WTC11 (cell line): ENCODE data around the gene SNAP25. TPM values are rescaled to one million over a fixed set of nuclear protein-coding genes. Genes with fewer than 3 reads are reported as not detected.

Experiments used
- ATAC-seq: fragments of 200-7000 bp; cut with Tn5 transposase; 2 replicates; pipeline ENCODE4 v1.10.0; 2021; ENCODE audit warnings: mild to moderate bottlenecking, moderate library complexity
- CTCF ChIA-PET: fragments of 300-600 bp; sonication (Branson Sonifier 250); formaldehyde crosslinking; loops from one replicate; lab custom pipeline; 2021; ENCODE audit warnings: antibody characterized with exemption; lab: Charles Lee
- POLR2A ChIA-PET: fragments of 350-600 bp; sonication (Branson Sonifier 250); formaldehyde crosslinking; loops from one replicate; lab custom pipeline; 2021; ENCODE audit warnings: antibody characterized with exemption; lab: Charles Lee
- DNase-seq: peaks from one replicate; pipeline ENCODE4 v3.0.0; 2021; ENCODE audit warnings: low spot score
- H3K27ac Mint-ChIP-seq: 2 replicates; pipeline ENCODE4 v1.8.0; 2021; ENCODE audit warnings: mixed read lengths
- H3K27me3 Mint-ChIP-seq: 2 replicates; pipeline ENCODE4 v1.8.0; 2021; ENCODE audit warnings: low read depth, mild to moderate bottlenecking, moderate library complexity, mixed read lengths
- H3K36me3 Mint-ChIP-seq: 2 replicates; pipeline ENCODE4 v1.8.0; 2021; ENCODE audit warnings: mixed read lengths
- H3K4me1 Mint-ChIP-seq: 2 replicates; pipeline ENCODE4 v1.8.0; 2022; ENCODE audit warnings: mixed read lengths
- H3K4me3 Mint-ChIP-seq: 2 replicates; pipeline ENCODE4 v1.8.0; 2021; ENCODE audit warnings: mild to moderate bottlenecking, moderate library complexity, mixed read lengths
- H3K9me3 Mint-ChIP-seq: 2 replicates; pipeline ENCODE4 v1.8.0; 2021; ENCODE audit warnings: mixed read lengths
- CBFB ChIP-seq: sonication (generic); formaldehyde crosslinking; IDR thresholded peaks from 2 replicates; pipeline ENCODE4 v1.8.1; 2022; ENCODE audit warnings: mild to moderate bottlenecking, low read depth, missing genetic modification reagents
- CDX4 ChIP-seq: fragments of 250-450 bp; sonication (Bioruptor Pico); IDR thresholded peaks from 2 replicates; pipeline ENCODE4 v1.9.0; 2021; ENCODE audit warnings: moderate library complexity, mild to moderate bottlenecking, inconsistent platforms, borderline replicate concordance
- ESRRA ChIP-seq: sonication (generic); formaldehyde crosslinking; IDR thresholded peaks from 2 replicates; pipeline ENCODE4 v1.8.1; 2022; ENCODE audit warnings: mild to moderate bottlenecking, missing genetic modification reagents, borderline replicate concordance
- GRHL2 ChIP-seq: fragments of 250-450 bp; sonication (Bioruptor Pico); IDR thresholded peaks from 2 replicates; pipeline ENCODE4 v1.8.0; 2022; ENCODE audit warnings: mild to moderate bottlenecking, moderate library complexity; ENCODE audit not compliant: insufficient replicate concordance, severe bottlenecking
- GTF2I ChIP-seq: fragments of 250-450 bp; sonication (Bioruptor Pico); conservative IDR thresholded peaks from 2 replicates; pipeline ENCODE4 v1.4.0; 2021; ENCODE audit warnings: mild to moderate bottlenecking
- JUN ChIP-seq: sonication (generic); formaldehyde crosslinking; IDR thresholded peaks from 2 replicates; pipeline ENCODE4 v1.8.0; 2023; ENCODE audit warnings: mild to moderate bottlenecking, missing genetic modification reagents
- KAT7 ChIP-seq: sonication (generic); formaldehyde crosslinking; IDR thresholded peaks from 2 replicates; pipeline ENCODE4 v1.8.1; 2023; ENCODE audit warnings: missing genetic modification reagents, mild to moderate bottlenecking, borderline replicate concordance
- MLX ChIP-seq: sonication (generic); formaldehyde crosslinking; IDR thresholded peaks from 2 replicates; pipeline ENCODE4 v1.8.1; 2023; ENCODE audit warnings: mild to moderate bottlenecking, missing genetic modification reagents, moderate library complexity
- MYBL2 ChIP-seq: sonication (generic); formaldehyde crosslinking; IDR thresholded peaks from 2 replicates; pipeline ENCODE4 v1.8.1; 2023; ENCODE audit warnings: mild to moderate bottlenecking, moderate library complexity, missing genetic modification reagents
- NR2C2 ChIP-seq: sonication (generic); formaldehyde crosslinking; IDR thresholded peaks from 2 replicates; pipeline ENCODE4 v1.8.0; 2022; ENCODE audit warnings: mild to moderate bottlenecking, missing genetic modification reagents
- USF2 ChIP-seq: sonication (generic); formaldehyde crosslinking; IDR thresholded peaks from 2 replicates; pipeline ENCODE4 v1.8.1; 2023; ENCODE audit warnings: mild to moderate bottlenecking, missing genetic modification reagents, moderate library complexity
- total RNA-seq: library from RNA; stranded (reverse); gene quantifications from 3 replicates; pipeline ENCODE4 v1.2.3, GENCODE V29; 2021
- TF ChIP-seq, protein P1 (sequence below): fragments of 250-450 bp; sonication (Bioruptor Pico); IDR thresholded peaks from 2 replicates; pipeline ENCODE4 v1.8.0; 2021; ENCODE audit warnings: mild to moderate bottlenecking
- TF ChIP-seq, protein P2 (sequence below): sonication (generic); formaldehyde crosslinking; IDR thresholded peaks from 2 replicates; pipeline ENCODE4 v1.8.1; 2022; ENCODE audit warnings: low read depth, missing genetic modification reagents, borderline replicate concordance
- TF ChIP-seq, protein P3 (sequence below): fragments of 250-450 bp; sonication (Bioruptor Pico); IDR thresholded peaks from 2 replicates; pipeline ENCODE4 v1.9.0; 2021; ENCODE audit warnings: mild to moderate bottlenecking, borderline replicate concordance
- TF ChIP-seq, protein P4 (sequence below): sonication (generic); formaldehyde crosslinking; IDR thresholded peaks from 2 replicates; pipeline ENCODE4 v1.8.1; 2022; ENCODE audit warnings: mild to moderate bottlenecking, missing genetic modification reagents, moderate library complexity, borderline replicate concordance
- TF ChIP-seq, protein P5 (sequence below): sonication (generic); formaldehyde crosslinking; IDR thresholded peaks from 2 replicates; pipeline ENCODE4 v1.8.1; 2023; ENCODE audit warnings: mild to moderate bottlenecking, missing genetic modification reagents
- TF ChIP-seq, protein P6 (sequence below): sonication (generic); formaldehyde crosslinking; IDR thresholded peaks from 2 replicates; pipeline ENCODE4 v1.8.1; 2022; ENCODE audit warnings: missing genetic modification reagents, borderline replicate concordance
- TF ChIP-seq, protein P7 (sequence below): sonication (generic); formaldehyde crosslinking; IDR thresholded peaks from 2 replicates; pipeline ENCODE4 v1.8.0; 2022; ENCODE audit warnings: mild to moderate bottlenecking, missing genetic modification reagents

The SNAP25 gene
- total RNA-seq, 1 experiment from 2014 or later = 0.72 TPM

GRCh38 chr20:10216146-10216791, 2.4 kb upstream of the SNAP25 start:
- Mint-ChIP-seq H3K27ac (no peak overlapping the region), H3K4me1 (peaks cover 15% of the 10 kb centered on the region), H3K36me3 (no peaks in the 10 kb centered on the region), H3K27me3 (peaks cover 43% of the 10 kb centered on the region), H3K9me3 (no peaks in the 10 kb centered on the region), H3K4me3 (peak overlapping the region; percentile 87)
- ChIA-PET CTCF (no interaction called here), POLR2A (no interaction called here)
- TF ChIP-seq NR2C2 (CRISPR knock-in tag) = no peak
- TF ChIP-seq, protein P1, sequence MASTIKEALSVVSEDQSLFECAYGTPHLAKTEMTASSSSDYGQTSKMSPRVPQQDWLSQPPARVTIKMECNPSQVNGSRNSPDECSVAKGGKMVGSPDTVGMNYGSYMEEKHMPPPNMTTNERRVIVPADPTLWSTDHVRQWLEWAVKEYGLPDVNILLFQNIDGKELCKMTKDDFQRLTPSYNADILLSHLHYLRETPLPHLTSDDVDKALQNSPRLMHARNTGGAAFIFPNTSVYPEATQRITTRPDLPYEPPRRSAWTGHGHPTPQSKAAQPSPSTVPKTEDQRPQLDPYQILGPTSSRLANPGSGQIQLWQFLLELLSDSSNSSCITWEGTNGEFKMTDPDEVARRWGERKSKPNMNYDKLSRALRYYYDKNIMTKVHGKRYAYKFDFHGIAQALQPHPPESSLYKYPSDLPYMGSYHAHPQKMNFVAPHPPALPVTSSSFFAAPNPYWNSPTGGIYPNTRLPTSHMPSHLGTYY (CRISPR knock-in tag) = no peak
- TF ChIP-seq JUN (CRISPR knock-in tag) = no peak
- TF ChIP-seq, protein P2, sequence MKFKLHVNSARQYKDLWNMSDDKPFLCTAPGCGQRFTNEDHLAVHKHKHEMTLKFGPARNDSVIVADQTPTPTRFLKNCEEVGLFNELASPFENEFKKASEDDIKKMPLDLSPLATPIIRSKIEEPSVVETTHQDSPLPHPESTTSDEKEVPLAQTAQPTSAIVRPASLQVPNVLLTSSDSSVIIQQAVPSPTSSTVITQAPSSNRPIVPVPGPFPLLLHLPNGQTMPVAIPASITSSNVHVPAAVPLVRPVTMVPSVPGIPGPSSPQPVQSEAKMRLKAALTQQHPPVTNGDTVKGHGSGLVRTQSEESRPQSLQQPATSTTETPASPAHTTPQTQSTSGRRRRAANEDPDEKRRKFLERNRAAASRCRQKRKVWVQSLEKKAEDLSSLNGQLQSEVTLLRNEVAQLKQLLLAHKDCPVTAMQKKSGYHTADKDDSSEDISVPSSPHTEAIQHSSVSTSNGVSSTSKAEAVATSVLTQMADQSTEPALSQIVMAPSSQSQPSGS (CRISPR knock-in tag) = no peak
- no peak for TF ChIP-seq MLX (CRISPR knock-in tag)
- no peak for TF ChIP-seq CDX4 (CRISPR knock-in tag)
- no peak for TF ChIP-seq GTF2I
- TF ChIP-seq CBFB (CRISPR knock-in tag) = no peak
- no peak for TF ChIP-seq MYBL2 (CRISPR knock-in tag)
- no peak for TF ChIP-seq KAT7 (CRISPR knock-in tag)
- TF ChIP-seq, protein P3, sequence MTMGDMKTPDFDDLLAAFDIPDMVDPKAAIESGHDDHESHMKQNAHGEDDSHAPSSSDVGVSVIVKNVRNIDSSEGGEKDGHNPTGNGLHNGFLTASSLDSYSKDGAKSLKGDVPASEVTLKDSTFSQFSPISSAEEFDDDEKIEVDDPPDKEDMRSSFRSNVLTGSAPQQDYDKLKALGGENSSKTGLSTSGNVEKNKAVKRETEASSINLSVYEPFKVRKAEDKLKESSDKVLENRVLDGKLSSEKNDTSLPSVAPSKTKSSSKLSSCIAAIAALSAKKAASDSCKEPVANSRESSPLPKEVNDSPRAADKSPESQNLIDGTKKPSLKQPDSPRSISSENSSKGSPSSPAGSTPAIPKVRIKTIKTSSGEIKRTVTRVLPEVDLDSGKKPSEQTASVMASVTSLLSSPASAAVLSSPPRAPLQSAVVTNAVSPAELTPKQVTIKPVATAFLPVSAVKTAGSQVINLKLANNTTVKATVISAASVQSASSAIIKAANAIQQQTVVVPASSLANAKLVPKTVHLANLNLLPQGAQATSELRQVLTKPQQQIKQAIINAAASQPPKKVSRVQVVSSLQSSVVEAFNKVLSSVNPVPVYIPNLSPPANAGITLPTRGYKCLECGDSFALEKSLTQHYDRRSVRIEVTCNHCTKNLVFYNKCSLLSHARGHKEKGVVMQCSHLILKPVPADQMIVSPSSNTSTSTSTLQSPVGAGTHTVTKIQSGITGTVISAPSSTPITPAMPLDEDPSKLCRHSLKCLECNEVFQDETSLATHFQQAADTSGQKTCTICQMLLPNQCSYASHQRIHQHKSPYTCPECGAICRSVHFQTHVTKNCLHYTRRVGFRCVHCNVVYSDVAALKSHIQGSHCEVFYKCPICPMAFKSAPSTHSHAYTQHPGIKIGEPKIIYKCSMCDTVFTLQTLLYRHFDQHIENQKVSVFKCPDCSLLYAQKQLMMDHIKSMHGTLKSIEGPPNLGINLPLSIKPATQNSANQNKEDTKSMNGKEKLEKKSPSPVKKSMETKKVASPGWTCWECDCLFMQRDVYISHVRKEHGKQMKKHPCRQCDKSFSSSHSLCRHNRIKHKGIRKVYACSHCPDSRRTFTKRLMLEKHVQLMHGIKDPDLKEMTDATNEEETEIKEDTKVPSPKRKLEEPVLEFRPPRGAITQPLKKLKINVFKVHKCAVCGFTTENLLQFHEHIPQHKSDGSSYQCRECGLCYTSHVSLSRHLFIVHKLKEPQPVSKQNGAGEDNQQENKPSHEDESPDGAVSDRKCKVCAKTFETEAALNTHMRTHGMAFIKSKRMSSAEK (CRISPR knock-in tag) = no peak
- TF ChIP-seq, protein P4, sequence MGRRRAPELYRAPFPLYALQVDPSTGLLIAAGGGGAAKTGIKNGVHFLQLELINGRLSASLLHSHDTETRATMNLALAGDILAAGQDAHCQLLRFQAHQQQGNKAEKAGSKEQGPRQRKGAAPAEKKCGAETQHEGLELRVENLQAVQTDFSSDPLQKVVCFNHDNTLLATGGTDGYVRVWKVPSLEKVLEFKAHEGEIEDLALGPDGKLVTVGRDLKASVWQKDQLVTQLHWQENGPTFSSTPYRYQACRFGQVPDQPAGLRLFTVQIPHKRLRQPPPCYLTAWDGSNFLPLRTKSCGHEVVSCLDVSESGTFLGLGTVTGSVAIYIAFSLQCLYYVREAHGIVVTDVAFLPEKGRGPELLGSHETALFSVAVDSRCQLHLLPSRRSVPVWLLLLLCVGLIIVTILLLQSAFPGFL = no peak
- TF ChIP-seq, protein P5, sequence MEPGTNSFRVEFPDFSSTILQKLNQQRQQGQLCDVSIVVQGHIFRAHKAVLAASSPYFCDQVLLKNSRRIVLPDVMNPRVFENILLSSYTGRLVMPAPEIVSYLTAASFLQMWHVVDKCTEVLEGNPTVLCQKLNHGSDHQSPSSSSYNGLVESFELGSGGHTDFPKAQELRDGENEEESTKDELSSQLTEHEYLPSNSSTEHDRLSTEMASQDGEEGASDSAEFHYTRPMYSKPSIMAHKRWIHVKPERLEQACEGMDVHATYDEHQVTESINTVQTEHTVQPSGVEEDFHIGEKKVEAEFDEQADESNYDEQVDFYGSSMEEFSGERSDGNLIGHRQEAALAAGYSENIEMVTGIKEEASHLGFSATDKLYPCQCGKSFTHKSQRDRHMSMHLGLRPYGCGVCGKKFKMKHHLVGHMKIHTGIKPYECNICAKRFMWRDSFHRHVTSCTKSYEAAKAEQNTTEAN (CRISPR knock-in tag) = no peak
- TF ChIP-seq, protein P6, sequence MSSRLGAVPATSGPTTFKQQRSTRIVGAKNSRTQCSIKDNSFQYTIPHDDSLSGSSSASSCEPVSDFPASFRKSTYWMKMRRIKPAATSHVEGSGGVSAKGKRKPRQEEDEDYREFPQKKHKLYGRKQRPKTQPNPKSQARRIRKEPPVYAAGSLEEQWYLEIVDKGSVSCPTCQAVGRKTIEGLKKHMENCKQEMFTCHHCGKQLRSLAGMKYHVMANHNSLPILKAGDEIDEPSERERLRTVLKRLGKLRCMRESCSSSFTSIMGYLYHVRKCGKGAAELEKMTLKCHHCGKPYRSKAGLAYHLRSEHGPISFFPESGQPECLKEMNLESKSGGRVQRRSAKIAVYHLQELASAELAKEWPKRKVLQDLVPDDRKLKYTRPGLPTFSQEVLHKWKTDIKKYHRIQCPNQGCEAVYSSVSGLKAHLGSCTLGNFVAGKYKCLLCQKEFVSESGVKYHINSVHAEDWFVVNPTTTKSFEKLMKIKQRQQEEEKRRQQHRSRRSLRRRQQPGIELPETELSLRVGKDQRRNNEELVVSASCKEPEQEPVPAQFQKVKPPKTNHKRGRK (CRISPR knock-in tag) = no peak
- TF ChIP-seq USF2 (CRISPR knock-in tag) = no peak
- TF ChIP-seq GRHL2 (CRISPR knock-in tag) = no peak
- TF ChIP-seq, protein P7, sequence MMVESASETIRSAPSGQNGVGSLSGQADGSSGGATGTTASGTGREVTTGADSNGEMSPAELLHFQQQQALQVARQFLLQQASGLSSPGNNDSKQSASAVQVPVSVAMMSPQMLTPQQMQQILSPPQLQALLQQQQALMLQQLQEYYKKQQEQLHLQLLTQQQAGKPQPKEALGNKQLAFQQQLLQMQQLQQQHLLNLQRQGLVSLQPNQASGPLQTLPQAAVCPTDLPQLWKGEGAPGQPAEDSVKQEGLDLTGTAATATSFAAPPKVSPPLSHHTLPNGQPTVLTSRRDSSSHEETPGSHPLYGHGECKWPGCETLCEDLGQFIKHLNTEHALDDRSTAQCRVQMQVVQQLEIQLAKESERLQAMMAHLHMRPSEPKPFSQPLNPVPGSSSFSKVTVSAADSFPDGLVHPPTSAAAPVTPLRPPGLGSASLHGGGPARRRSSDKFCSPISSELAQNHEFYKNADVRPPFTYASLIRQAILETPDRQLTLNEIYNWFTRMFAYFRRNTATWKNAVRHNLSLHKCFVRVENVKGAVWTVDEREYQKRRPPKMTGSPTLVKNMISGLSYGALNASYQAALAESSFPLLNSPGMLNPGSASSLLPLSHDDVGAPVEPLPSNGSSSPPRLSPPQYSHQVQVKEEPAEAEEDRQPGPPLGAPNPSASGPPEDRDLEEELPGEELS = no peak
- TF ChIP-seq ESRRA = no peak
- ATAC-seq (no peak), DNase-seq (no peak)
